ENCODE results near the gene RMC1. TPM values are rescaled to one million over a fixed set of nuclear protein-coding genes. Genes with fewer than 3 reads are reported as not detected.

Gene RMC1
- total RNA-seq, 2 donors from 2014 or later: 16.8 to 27.5 TPM

- no peaks in the 10 kb centered on the region for H3K27me3 ChIP-seq (replicated peaks; ENCODE audit: insufficient read depth)
- H3K9me3 ChIP-seq: no peaks in the 10 kb centered on the region
- no peak for DNase-seq (ENCODE audit: low spot score)
- no peak for ATAC-seq (ENCODE audit: insufficient number of reproducible peaks, low FRiP score, low read depth)
- H3K4me3 ChIP-seq: peak overlapping the region; percentile 41
- peaks cover 12 to 27% of the 10 kb centered on the region in 2 donors for H3K4me1 ChIP-seq (ENCODE audit: control insufficient read depth in 1 of 2, low read depth in 2 of 2)
- no peaks in the 10 kb centered on the region for H3K36me3 ChIP-seq
- H3K27ac ChIP-seq: peak overlapping the region; percentile 43 to 70
- no peak for TF ChIP-seq CTCF (IDR thresholded peaks at IDR 0.05)
Observed at GRCh38 chr18:23499291-23499781, 4.0 kb upstream of the RMC1 start.

GRCh38 chr18:23501626-23502025, 1.7 kb upstream of the RMC1 start:
- Histone ChIP-seq H3K4me1 (ENCODE audit: control insufficient read depth in 1 of 2, low read depth in 2 of 2) (peaks cover 16 to 43% of the 10 kb centered on the region in 2 donors), H3K9me3 (no peaks in the 10 kb centered on the region), H3K27me3 (replicated peaks; ENCODE audit: insufficient read depth) (no peaks in the 10 kb centered on the region), H3K27ac (no peak overlapping the region), H3K36me3 (no peaks in the 10 kb centered on the region), H3K4me3 (no peak overlapping the region)
- DNase-seq (ENCODE audit: low spot score): no peak
- no peak for TF ChIP-seq CTCF (IDR thresholded peaks at IDR 0.05)
- no peak for ATAC-seq (ENCODE audit: insufficient number of reproducible peaks, low FRiP score, low read depth)

- Histone ChIP-seq H3K27ac (peak overlapping the region; percentile 96), H3K4me1 (ENCODE audit: control insufficient read depth in 1 of 2, low read depth in 2 of 2) (peaks cover 16 to 43% of the 10 kb centered on the region in 2 donors), H3K36me3 (no peaks in the 10 kb centered on the region), H3K4me3 (peak overlapping the region; percentile 95), H3K27me3 (replicated peaks; ENCODE audit: insufficient read depth) (no peaks in the 10 kb centered on the region), H3K9me3 (no peaks in the 10 kb centered on the region)
- DNase-seq (ENCODE audit: low spot score) (no peak), ATAC-seq (ENCODE audit: insufficient number of reproducible peaks, low FRiP score, low read depth) (no peak)
- TF ChIP-seq CTCF (IDR thresholded peaks at IDR 0.05): no peak
Observed at GRCh38 chr18:23502516-23503037, 734 bp upstream of the RMC1 start.

- no peak for TF ChIP-seq CTCF (IDR thresholded peaks at IDR 0.05)
- no peak for DNase-seq (ENCODE audit: low spot score)
- peak overlapping the region; percentile 76 to 96 for H3K27ac ChIP-seq
- H3K36me3 ChIP-seq: no peaks in the 10 kb centered on the region
- peak overlapping the region; percentile 95 for H3K4me3 ChIP-seq
- H3K27me3 ChIP-seq (replicated peaks; ENCODE audit: insufficient read depth): no peaks in the 10 kb centered on the region
- no peaks in the 10 kb centered on the region for H3K9me3 ChIP-seq
- peaks cover 15 to 39% of the 10 kb centered on the region in 2 donors for H3K4me1 ChIP-seq (ENCODE audit: control insufficient read depth in 1 of 2, low read depth in 2 of 2)
- ATAC-seq (ENCODE audit: insufficient number of reproducible peaks, low FRiP score, low read depth): no peak
Observed at GRCh38 chr18:23503963-23504344, 643 bp downstream of the RMC1 start.

- H3K9me3 ChIP-seq: no peaks in the 10 kb centered on the region
- no peaks in the 10 kb centered on the region for H3K27me3 ChIP-seq (replicated peaks; ENCODE audit: insufficient read depth)
- no peak overlapping the region for H3K27ac ChIP-seq
- DNase-seq (ENCODE audit: low spot score) (no peak), ATAC-seq (ENCODE audit: insufficient number of reproducible peaks, low FRiP score, low read depth) (no peak)
- no peaks in the 10 kb centered on the region for H3K36me3 ChIP-seq
- peaks cover 7 to 31% of the 10 kb centered on the region in 2 donors for H3K4me1 ChIP-seq (ENCODE audit: control insufficient read depth in 1 of 2, low read depth in 2 of 2)
- H3K4me3 ChIP-seq: peak overlapping the region; percentile 95
- no peak for TF ChIP-seq CTCF (IDR thresholded peaks at IDR 0.05)
Observed at GRCh38 chr18:23504720-23505119, 1.4 kb downstream of the RMC1 start.

Data from thoracic aorta (tissue), 2 donors.